SKM-1 (cell line): ENCODE results near the gene CRIM1.

Experiments used
- DNase-seq: peaks from one replicate; lab custom pipeline; 2025; ENCODE audit not compliant: unreplicated experiment; lab: John Stamatoyannopoulos, UW

CRIM1 gene

DNA sequence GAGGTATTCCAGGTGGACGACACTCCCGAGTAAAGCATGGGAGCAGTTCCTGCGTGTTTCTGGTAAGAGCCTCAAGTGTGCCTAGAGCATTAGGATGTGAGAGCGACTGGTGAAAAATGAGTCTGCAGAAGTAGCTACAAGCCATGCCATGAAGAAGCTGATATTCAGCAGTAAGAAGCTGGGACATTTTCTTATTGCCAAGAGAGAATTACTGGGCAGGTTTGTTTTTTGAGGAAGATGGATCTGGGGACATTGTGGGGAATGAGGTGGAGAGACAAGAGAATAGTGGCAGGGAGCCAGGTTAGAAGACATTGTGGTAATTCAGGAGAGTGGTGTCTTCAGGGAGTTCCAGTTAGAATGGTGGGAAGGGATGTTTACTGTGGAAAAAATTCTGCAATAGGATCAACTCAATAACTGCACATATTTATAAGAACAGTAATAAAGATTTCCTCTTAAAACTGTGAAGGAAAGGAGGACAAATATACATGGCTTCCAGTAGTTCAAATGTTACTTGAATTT lies 38.2 kb downstream of the CRIM1 start:
- DNase-seq, result no peak

GRCh38 chr2:36394804-36395203 lies 39.2 kb downstream of the CRIM1 start:
- no peak for DNase-seq

DNA sequence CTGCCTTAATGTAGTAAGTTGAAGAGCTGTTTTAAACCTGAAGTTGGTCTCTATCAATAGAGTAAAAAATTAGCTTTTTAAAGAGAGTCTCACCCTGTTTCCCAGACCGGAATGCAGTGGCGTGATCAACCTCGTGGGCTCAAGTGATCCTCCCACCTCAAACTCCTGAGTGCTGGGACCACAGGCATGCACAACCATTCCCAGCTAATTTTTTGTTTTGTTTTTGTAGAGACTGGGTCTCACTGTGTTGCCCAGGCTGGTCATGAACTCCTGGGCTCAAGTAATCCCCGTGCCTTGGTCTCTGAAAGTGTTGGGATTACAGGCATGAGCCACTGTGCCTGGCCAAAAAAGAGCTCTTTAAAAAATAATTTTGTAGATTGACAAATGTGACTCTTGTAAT lies 40.3 kb downstream of the CRIM1 start:
- no peak for DNase-seq

DNA sequence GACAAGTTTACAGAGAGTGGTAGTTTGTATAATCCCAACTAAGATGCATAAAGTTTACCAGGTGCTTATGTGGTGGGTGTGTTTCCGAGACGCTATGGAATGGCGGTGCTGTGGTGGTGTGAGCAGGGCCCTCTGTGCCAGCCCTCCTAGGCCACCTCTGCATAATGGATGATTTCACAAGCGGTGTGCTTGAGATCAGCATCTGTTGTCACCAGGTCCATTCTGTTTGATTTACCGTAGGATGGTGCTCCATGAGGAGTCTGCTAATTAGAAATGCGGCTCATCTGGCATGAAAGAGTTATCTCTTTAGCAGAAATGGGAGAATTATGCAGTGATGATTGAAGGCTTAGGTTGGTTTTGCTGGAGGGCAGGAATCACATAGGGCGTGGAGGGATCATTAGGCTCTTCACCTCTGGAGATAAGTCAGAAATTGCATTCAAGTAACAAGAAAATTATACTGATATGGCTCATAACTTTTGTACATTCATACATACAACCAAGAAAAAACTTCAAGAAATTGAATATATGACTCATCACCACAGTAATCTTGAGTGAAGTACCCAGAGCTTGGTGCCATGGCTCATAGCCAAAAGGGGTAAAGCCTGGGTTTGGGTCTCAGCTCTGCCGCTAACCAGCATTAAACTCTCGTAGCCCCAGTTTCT lies 41.4 kb downstream of the CRIM1 start:
- no peak for DNase-seq

GRCh38 chr2:36397728-36398413 lies 42.3 kb downstream of the CRIM1 start:
- DNase-seq, result no peak

- DNase-seq, result no peak
Measured at GRCh38 chr2:36399050-36399449, 43.5 kb downstream of the CRIM1 start.

DNA sequence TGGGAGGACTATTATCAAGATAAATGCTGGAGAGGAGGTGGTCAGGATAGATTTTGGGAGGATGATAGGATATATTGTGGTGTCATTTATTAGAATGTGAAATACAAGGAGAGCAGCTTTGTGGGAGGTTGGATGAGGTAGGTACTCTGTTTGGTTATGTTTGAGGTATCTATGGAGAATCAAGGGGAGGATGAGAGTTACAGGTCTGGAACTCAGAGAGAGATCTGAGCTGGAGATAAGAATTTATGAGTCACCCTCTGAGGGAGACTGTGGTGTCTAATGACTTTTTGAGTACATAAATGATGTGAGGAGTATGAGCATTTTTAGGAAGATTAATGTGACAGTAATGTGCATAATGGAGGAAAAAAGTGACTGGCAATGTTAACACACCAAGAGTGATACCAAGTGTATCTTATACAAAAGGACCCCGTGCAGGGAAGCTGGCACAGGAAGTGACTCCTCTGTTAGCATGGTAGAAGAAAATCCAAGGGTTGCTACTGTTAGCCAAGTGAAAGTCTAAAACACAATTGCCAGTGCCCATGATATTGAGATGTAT lies 48.2 kb downstream of the CRIM1 start:
- no peak for DNase-seq

GRCh38 chr2:36404318-36404717 lies 48.7 kb downstream of the CRIM1 start:
- no peak for DNase-seq

DNA sequence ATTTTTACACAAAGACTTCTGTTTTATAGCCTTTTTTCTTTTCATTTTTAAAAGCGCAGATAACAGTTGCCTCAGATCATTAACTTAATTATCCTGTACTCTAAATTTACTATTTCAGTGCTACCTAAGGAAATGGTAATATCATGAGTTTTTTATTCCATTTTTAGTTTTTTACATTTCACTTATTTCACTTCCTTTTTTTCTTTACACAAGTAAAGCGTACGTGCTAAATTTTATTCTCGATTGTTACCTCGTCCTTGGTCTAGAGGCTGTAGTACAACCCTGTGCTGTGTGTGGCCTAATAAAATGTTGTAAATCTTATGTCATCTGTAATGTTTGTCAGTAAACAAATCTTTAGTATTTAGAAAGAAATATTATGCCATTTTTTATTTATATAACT lies 49.2 kb downstream of the CRIM1 start:
- DNase-seq, result no peak

DNA sequence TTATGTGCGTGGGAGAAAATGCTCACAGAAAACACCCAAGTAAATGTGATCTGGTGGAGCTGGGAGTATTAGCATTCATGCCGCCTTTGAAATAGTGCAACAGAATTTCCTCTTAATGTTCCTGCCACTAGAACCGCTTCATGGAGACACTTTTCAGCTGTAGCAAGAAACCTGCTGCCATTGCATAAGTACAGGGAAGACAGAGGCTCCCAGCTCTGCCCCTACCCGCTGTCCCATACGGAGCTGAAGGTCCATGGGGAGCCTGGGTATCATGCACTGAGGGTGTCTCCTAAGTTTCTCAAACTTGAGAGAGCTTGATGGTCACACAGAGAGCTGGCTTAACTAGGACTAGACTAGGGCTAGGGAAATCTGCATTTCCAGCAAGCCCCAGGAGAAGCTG lies 49.6 kb downstream of the CRIM1 start:
- DNase-seq, result no peak

DNA sequence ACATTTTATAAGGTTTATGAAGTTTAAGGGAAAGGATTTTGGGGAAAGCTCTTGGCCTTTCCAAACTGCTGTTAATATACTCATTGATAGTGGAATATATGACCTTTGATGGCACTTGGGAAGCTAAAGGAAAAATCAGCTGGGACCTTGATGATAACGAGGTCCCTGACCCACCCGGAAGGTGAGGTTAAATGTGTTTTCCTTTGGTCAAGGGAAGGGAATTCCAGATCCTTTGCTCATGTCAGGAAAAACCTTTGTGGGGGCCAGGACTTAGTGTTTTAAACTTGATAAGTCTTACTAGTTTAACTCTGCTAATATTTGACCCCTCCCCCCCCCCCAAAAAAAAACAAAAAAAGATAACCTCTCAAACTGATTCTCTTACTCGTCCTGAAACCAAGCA lies 50.7 kb downstream of the CRIM1 start:
- no peak for DNase-seq

GRCh38 chr2:36407413-36407812 lies 51.8 kb downstream of the CRIM1 start:
- DNase-seq, result no peak

GRCh38 chr2:36408198-36408703 lies 52.7 kb downstream of the CRIM1 start:
- DNase-seq, result no peak

GRCh38 chr2:36409335-36409734 lies 53.8 kb downstream of the CRIM1 start:
- DNase-seq, result no peak

DNA sequence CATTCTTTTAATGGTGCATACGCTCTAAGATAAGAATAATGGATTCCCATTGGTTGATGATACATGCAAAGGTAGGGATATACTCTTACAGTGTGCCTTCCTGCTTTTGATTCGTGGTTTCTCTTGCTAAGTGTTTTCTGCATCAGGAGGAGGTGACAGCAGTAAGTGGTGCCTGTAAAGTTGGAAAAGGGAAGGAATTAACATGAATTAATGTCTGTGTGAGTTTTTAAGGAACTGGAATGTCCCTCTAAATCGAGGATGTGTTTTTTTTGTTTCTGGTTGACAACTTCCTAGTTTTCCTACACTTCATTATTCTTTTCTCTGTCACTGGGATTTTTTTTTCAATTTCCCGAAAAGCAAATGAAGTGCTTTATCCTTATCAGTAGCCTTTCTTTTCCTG lies 54.4 kb downstream of the CRIM1 start:
- DNase-seq, result no peak

GRCh38 chr2:36410681-36411080 lies 55.1 kb downstream of the CRIM1 start:
- no peak for DNase-seq

DNA sequence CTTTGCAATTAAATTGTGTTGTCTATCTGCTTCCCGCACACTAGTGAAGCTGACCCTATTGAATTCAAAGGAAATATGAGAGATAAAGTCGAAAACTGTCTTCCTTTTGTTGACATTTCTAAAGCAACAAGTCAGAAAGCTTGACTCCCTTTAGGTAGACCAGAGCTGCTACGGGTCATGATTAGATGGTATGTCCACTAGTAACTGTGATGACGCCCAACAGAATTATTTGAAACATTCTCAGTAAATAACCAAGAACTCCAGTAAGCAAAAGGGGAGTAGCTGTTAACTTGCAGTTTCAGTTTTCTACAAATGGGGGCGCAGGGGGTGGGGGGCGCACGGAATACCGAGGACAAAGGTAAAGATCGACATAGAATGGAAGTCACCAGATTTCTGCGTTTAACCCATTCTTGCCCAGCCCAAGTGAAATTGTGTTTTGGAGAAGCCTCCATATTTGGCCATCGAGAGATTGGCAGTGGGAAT lies 56.4 kb downstream of the CRIM1 start:
- DNase-seq, result no peak

GRCh38 chr2:36413218-36413617 lies 57.6 kb downstream of the CRIM1 start:
- DNase-seq, result no peak

GRCh38 chr2:36414307-36414706 lies 58.7 kb downstream of the CRIM1 start:
- DNase-seq, result no peak

GRCh38 chr2:36415381-36416022 lies 59.9 kb downstream of the CRIM1 start:
- no peak for DNase-seq

DNA sequence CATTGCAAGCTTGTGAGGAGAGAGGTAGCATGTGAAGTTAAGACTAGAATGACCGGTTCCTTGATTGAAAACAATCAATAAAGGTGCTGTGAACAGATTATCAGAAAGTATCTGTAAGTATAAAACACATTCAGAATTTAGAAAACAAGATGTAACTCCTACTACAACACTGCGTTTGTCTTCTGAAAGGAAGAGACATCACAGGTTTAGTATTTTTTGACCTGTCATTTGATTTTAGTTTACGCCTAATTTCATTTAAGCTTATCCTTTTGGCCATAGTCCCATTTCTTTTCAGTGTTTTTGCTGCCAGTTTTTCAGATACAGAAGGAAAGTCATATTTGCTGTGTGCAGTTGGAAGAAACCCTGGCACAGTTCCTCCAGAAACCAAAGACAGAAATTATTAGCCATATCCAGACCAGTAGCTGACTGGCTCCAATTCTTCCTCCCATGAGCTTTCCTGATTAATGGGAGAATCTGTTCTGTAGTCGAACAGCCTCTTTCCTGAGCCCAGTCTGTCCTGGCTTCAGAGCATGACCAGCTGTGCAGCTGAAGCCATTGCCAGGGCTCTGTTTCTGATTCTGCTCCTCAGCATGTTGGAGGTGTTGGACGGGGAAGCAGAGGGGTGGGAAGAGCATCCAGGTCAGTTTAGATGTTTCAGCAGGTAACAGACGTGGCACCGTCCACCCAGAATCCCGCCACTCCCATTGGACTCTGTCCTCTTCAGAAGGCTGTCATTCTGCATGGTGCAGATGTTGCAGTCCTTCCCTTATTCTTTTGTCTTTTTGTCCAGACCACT lies 61.0 kb downstream of the CRIM1 start:
- DNase-seq, result no peak
